Stimulated activated CD8-positive, alpha-beta memory T cell treated with anti-CD3 and anti-CD28 coated beads, Interleukin-4, amount 100 ng/mL, for 1 hour (primary cell): Measurements from ENCODE around the gene CYP27C1.

Experiments
- DNase-seq, 2 donors: peaks; one replicate each; pipeline ENCODE4 v3.0.0-alpha.2; 2020; ENCODE audit warnings: low read depth in 2 of 2, low spot score in 1 of 2

The CYP27C1 gene

GRCh38 chr2:127195140-127196074, 24.7 kb downstream of the CYP27C1 start:
- no peak for DNase-seq

- DNase-seq: no peak
Observed at GRCh38 chr2:127194447-127194846, 25.7 kb downstream of the CYP27C1 start.

GRCh38 chr2:127193967-127194280, 26.2 kb downstream of the CYP27C1 start:
- DNase-seq: no peak

- DNase-seq: no peak
Observed at GRCh38 chr2:127193164-127193966, 26.7 kb downstream of the CYP27C1 start.

GRCh38 chr2:127191331-127192219, 28.5 kb downstream of the CYP27C1 start:
- no peak for DNase-seq

DNA sequence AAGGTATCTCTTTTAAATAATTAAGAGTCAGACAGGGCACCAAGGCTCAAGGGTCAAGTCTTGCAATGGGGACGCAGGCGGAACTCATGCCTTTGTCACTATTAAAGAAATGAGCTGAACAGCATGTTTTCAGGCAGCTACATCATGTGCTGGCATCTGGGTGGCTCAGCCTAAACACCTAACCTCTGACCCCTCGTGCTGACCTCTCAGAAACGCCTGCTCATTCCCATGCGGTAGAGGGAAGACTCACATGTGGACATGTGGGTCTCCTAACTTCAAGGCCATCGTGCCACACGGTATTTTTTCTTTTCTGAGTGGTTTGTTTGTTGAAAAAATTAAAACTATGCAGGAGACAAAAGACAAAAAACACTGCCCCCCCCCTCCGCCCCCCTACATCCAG, 31.3 kb downstream of the CYP27C1 start:
- no peak for DNase-seq

DNA sequence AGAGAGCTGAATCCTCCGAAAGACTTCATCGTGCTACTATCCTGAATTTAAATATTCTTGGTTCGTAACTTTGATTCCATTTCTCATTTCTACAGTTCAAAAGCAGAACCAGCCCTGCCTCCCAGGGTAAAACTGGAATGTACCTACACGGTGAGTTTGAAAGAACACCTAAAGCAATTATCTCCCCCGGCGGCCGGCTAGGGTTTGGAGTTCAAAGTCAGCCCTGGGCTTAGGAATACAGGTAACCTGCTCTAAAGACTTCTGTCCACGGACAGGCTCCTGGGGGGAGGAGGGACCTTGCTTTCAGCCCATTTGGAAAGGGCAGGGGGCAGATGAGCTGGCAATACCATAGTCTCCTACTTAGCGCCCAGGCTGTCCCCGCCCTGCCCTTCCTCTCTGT, 32.3 kb downstream of the CYP27C1 start:
- DNase-seq: no peak

GRCh38 chr2:127187081-127187775, 32.9 kb downstream of the CYP27C1 start:
- DNase-seq: no peak

- DNase-seq: no peak
Observed at GRCh38 chr2:127185705-127186104, 34.4 kb downstream of the CYP27C1 start.

GRCh38 chr2:127185093-127185492, 35.0 kb downstream of the CYP27C1 start:
- no peak for DNase-seq

- no peak for DNase-seq
Observed at GRCh38 chr2:127183771-127184170, 36.3 kb downstream of the CYP27C1 start.

- DNase-seq: no peak
Observed at GRCh38 chr2:127182626-127183458, 37.3 kb downstream of the CYP27C1 start.

- no peak for DNase-seq
Observed at GRCh38 chr2:127181851-127182250, 38.2 kb downstream of the CYP27C1 start.

GRCh38 chr2:127179766-127180165, 40.3 kb downstream of the CYP27C1 start:
- no peak for DNase-seq

DNA sequence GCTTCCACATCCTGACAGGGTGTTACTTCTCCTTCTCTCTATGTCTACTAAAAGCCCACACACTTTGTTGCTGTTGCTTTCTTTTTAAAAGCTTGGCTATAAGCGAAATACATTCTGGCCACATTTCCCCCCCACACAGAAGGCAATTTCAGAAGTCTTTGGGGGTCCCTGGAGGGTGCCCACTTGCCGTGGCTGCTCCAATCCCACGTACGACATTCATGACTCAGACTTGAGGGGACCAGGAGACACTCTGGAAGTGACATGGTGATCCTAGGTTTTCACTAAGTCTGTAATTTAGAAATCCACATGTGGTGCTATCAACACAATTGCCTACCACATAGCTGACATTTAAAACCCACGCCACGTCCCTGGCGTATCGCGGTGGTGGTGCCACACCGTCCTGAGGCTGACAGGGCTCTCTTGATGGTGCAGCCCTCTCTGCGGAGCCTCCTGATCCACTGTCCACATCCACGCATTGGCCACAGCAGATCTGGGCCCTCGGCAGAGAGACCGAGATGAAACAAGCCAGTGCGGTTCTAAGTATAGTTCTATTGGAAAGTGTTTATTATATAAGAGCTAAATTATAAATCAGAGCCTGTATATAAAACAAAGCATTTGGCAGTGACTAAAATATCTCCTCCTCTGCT, 42.4 kb downstream of the CYP27C1 start:
- DNase-seq: no peak

GRCh38 chr2:127176371-127177311, 43.5 kb downstream of the CYP27C1 start:
- no peak for DNase-seq

DNA sequence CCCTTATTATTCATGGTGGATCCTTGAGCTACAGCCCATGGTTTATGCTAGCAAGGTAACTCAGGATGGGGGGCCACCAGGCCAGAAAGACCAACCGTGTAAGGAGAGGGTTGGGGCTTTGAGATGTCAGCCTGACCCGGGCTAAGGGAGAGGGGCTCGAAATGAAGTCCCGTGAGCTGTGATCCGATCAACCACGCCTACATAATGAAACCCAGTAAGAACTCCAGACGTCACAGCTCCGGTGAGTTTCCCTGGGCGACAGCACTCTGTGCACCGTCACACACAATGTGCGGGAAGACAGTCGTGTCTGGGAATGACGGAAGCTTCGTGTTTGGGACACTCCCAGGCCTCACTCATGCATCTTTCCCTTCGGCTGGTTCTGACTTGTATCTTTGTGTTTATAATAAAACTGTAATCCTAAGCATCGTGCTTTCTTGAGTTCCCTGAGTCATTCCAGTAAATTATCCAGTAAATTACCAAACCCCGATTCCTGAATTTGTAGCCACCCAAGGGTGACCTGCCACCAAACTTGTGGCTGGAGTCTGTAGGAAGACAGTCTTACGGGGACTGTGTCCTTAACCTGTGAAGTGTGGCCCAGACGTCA, 44.2 kb downstream of the CYP27C1 start:
- no peak for DNase-seq
